Choroid plexus epithelial cell (primary cell): Measurements from ENCODE around the gene COL4A6.

Source experiments
- DNase-seq: peaks from one replicate; pipeline ENCODE4 v3.0.0-alpha.2; 2010; ENCODE audit warnings: low read depth
- H3K4me3 ChIP-seq: 2 replicates; pipeline ENCODE4 v1.5.1; 2011; ENCODE audit warnings: low read depth, mild to moderate bottlenecking, control low read depth, low read length, moderate library complexity
- CTCF ChIP-seq: conservative IDR thresholded peaks from 2 replicates; pipeline ENCODE4 v1.5.1; 2011; ENCODE audit warnings: low read depth, mild to moderate bottlenecking, control low read depth, inconsistent platforms, low read length, moderate library complexity

Gene COL4A6

GRCh38 chrX:108310506-108310905 lies 127.7 kb downstream of the COL4A6 start:
- DNase-seq = no peak
- TF ChIP-seq CTCF = no peak
- no peak overlapping the region for H3K4me3 ChIP-seq

DNA sequence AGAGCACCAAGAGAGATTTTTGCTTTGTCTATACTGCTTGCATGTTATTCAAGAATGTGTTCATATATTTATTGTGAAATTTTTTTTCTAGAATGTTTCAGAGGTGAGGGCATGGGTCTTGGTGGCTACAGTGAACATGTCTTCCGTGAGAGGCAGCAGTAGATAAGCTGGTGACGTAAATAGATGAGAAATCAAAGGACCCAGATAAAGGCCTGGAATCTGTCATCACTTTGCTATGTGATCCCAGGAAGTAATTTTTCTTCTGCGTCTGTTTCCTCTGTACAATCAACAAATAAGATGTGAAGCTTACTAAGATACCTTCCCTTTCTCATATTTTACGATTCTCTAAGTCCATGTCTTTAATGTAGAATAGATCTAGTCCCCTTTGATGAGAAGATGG lies 129.1 kb downstream of the COL4A6 start:
- TF ChIP-seq CTCF = no peak
- peak; percentile 86 for DNase-seq
- H3K4me3 ChIP-seq = no peak overlapping the region

DNA sequence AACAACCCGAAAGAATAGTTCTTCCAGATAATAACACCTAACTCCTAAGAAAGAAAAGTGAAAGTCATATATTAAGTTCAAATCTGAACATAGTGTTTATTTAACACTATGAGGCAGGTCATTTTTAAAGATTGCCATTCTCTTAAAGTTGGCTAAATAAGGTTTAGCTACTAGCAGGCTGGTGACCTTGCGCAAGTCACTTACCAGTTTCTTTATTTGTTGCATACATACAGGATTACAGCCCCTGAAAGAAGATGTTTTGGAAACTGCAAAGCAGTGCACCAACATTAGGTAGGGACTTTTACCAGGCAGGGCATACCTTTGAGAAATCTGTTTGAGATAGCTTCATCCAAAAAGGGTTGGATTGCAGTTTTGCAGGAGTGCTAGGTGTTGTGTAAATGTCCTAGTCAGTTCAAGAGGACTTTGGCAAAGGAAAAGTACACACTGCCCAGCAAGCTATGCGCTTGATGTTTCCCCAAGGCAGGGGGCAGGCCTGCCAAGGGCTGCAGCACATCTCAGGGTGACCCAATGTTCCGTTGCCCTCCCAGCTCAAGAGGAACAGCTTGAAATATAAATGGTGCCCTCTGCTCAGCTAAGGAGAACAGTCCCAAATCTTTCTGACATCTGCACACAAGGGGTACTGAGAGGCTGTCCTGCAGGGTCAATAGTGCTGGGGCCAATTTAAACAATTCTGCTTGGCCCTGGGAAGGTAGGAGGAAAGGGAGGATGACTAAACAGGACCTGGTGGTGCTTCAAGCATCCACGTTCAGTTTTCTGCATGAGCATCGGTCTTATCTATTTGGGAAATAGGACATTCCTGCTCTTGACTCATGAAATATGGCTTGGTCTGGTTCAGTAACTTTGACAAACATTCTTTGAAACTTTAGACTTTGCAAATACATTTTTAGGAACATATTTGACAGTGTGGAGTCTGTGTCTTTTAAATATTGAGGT lies 130.8 kb downstream of the COL4A6 start:
- no peak overlapping the region for H3K4me3 ChIP-seq
- peak; percentile 57 for DNase-seq
- peak; percentile 18 for TF ChIP-seq CTCF

GRCh38 chrX:108306086-108306485 lies 132.1 kb downstream of the COL4A6 start:
- no peak for DNase-seq
- TF ChIP-seq CTCF = no peak
- no peak overlapping the region for H3K4me3 ChIP-seq

DNA sequence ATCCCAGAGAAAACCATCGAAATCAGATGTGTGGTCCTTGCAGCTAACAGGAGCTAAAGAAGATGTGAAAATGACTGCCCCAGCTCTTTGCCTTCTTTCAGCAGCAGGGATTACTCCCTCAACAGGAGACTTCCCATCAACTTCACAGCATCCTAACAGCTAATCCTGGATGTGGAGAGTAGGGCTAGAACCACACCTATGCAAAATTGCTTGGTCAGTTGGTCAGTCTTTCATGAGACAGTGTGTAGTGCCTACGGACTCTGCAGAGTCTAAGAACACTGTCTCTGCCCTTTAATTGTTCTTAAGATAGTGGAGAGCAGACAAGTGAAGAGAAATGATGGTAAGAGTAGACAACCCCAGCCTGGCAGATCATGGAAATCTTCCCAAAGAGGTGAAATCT lies 133.5 kb downstream of the COL4A6 start:
- H3K4me3 ChIP-seq = no peak overlapping the region
- no peak for DNase-seq
- TF ChIP-seq CTCF = no peak

- peak; percentile 52 for DNase-seq
- peak; percentile 69 for TF ChIP-seq CTCF
- H3K4me3 ChIP-seq = no peak overlapping the region
These were observed 134.0 kb downstream of the COL4A6 start for GRCh38 chrX:108304210-108304609.

- DNase-seq = no peak
- H3K4me3 ChIP-seq = no peak overlapping the region
- no peak for TF ChIP-seq CTCF
These were observed 134.5 kb downstream of the COL4A6 start for GRCh38 chrX:108303682-108304081.
